ENCODE results near the gene KRTAP10-10. TPM values are rescaled to one million over a fixed set of nuclear protein-coding genes. Genes with fewer than 3 reads are reported as not detected.
"Not testable (repeated sequence)": the region's sequence is repeated elsewhere in the genome, so short reads cannot be mapped to it uniquely, and the experiment has no call there.

The KRTAP10-10 gene
- polyA plus RNA-seq, 1 donor (not counting 4 experiments of a cell fraction or from before 2014, with no cell fraction given), result not detected

GRCh38 chr21:44609193-44609592 lies 28.0 kb upstream of the KRTAP10-10 start:
- no peak overlapping the region for H3K9ac ChIP-seq (ENCODE audit: control insufficient read depth, extremely low read depth, insufficient read depth, low read length)
- DNase-seq (ENCODE audit: low read depth, low spot score) (no peak), FAIRE-seq (no peak)
- no peaks in the 10 kb centered on the region for H3K27me3 ChIP-seq (ENCODE audit: control insufficient read depth, extremely low read depth, insufficient read depth, low read length)
- H2AFZ ChIP-seq (ENCODE audit: control insufficient read depth, low read length), result no peak overlapping the region
- no peaks in the 10 kb centered on the region for H3K4me1 ChIP-seq (ENCODE audit: control insufficient read depth, extremely low read depth, insufficient read depth, low read length)
- dilution Hi-C loops (cut with MboI; ENCODE audit: extremely low pct_ligation_motif_present, low sequenced_read_pairs), result no loop called here
- H3K9me3 ChIP-seq (ENCODE audit: control insufficient read depth, low read depth, low read length), result peaks cover 7% of the 10 kb centered on the region
- TF ChIP-seq EZH2 (IDR thresholded peaks at IDR 0.05; ENCODE audit: low read length), result no peak
- TF ChIP-seq, protein P1, sequence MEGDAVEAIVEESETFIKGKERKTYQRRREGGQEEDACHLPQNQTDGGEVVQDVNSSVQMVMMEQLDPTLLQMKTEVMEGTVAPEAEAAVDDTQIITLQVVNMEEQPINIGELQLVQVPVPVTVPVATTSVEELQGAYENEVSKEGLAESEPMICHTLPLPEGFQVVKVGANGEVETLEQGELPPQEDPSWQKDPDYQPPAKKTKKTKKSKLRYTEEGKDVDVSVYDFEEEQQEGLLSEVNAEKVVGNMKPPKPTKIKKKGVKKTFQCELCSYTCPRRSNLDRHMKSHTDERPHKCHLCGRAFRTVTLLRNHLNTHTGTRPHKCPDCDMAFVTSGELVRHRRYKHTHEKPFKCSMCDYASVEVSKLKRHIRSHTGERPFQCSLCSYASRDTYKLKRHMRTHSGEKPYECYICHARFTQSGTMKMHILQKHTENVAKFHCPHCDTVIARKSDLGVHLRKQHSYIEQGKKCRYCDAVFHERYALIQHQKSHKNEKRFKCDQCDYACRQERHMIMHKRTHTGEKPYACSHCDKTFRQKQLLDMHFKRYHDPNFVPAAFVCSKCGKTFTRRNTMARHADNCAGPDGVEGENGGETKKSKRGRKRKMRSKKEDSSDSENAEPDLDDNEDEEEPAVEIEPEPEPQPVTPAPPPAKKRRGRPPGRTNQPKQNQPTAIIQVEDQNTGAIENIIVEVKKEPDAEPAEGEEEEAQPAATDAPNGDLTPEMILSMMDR (optimal IDR thresholded peaks at IDR 0.05 in 1 of 3, IDR thresholded peaks at IDR 0.05 in 1 of 3, conservative IDR thresholded peaks at IDR 0.05 in 1 of 3; ENCODE audit: extremely low read depth in 1 of 3, insufficient read depth in 2 of 3, low read length in 3 of 3), result no peak
- no peaks in the 10 kb centered on the region for H3K9me1 ChIP-seq (ENCODE audit: control insufficient read depth, extremely low read depth, insufficient read depth, low read length)
- no peak overlapping the region for H3K27ac ChIP-seq (ENCODE audit: control insufficient read depth, insufficient read depth, low read length)
- H3K36me3 ChIP-seq (ENCODE audit: control insufficient read depth in 2 of 2, extremely low read depth in 1 of 2, insufficient read depth in 2 of 2, low read length in 2 of 2), result no peaks in the 10 kb centered on the region
- no peak overlapping the region for H3K4me3 ChIP-seq (ENCODE audit: control insufficient read depth in 2 of 3, extremely low read depth in 1 of 3, insufficient read depth in 2 of 3, low read depth in 1 of 3, low read length in 3 of 3)
- no peaks in the 10 kb centered on the region for H3K79me2 ChIP-seq (ENCODE audit: control insufficient read depth, insufficient read depth, low read length)
- no peak overlapping the region for H3K4me2 ChIP-seq (ENCODE audit: control insufficient read depth, extremely low read depth, insufficient read depth, low read depth, low read length)
- H4K20me1 ChIP-seq (ENCODE audit: control insufficient read depth, extremely low read depth, insufficient read depth, low read length), result no peaks in the 10 kb centered on the region

GRCh38 chr21:44610157-44610843 lies 26.9 kb upstream of the KRTAP10-10 start:
- H3K9me1 ChIP-seq (ENCODE audit: control insufficient read depth, extremely low read depth, insufficient read depth, low read length); H3K9ac ChIP-seq (ENCODE audit: control insufficient read depth, extremely low read depth, insufficient read depth, low read length); H3K4me2 ChIP-seq (ENCODE audit: control insufficient read depth, extremely low read depth, insufficient read depth, low read depth, low read length); H2AFZ ChIP-seq (ENCODE audit: control insufficient read depth, low read length); H3K27ac ChIP-seq (ENCODE audit: control insufficient read depth, insufficient read depth, low read length); H3K4me3 ChIP-seq (ENCODE audit: control insufficient read depth in 2 of 3, extremely low read depth in 1 of 3, insufficient read depth in 2 of 3, low read depth in 1 of 3, low read length in 3 of 3); DNase-seq (ENCODE audit: low read depth, low spot score); H4K20me1 ChIP-seq (ENCODE audit: control insufficient read depth, extremely low read depth, insufficient read depth, low read length); FAIRE-seq; dilution Hi-C loops (cut with MboI; ENCODE audit: extremely low pct_ligation_motif_present, low sequenced_read_pairs); H3K9me3 ChIP-seq (ENCODE audit: control insufficient read depth, low read depth, low read length); H3K4me1 ChIP-seq (ENCODE audit: control insufficient read depth, extremely low read depth, insufficient read depth, low read length); H3K79me2 ChIP-seq (ENCODE audit: control insufficient read depth, insufficient read depth, low read length); H3K36me3 ChIP-seq (ENCODE audit: control insufficient read depth in 2 of 2, extremely low read depth in 1 of 2, insufficient read depth in 2 of 2, low read length in 2 of 2); H3K27me3 ChIP-seq (ENCODE audit: control insufficient read depth, extremely low read depth, insufficient read depth, low read length): not testable (repeated sequence)

- dilution Hi-C loops (cut with MboI; ENCODE audit: extremely low pct_ligation_motif_present, low sequenced_read_pairs), result no loop called here
- Histone ChIP-seq H3K79me2 (ENCODE audit: control insufficient read depth, insufficient read depth, low read length) (no peaks in the 10 kb centered on the region), H3K4me1 (ENCODE audit: control insufficient read depth, extremely low read depth, insufficient read depth, low read length) (peaks cover 4% of the 10 kb centered on the region), H2AFZ (ENCODE audit: control insufficient read depth, low read length) (no peak overlapping the region), H3K27ac (ENCODE audit: control insufficient read depth, insufficient read depth, low read length) (no peak overlapping the region), H4K20me1 (ENCODE audit: control insufficient read depth, extremely low read depth, insufficient read depth, low read length) (no peaks in the 10 kb centered on the region), H3K27me3 (ENCODE audit: control insufficient read depth, extremely low read depth, insufficient read depth, low read length) (peaks cover 15% of the 10 kb centered on the region), H3K36me3 (ENCODE audit: control insufficient read depth in 2 of 2, extremely low read depth in 1 of 2, insufficient read depth in 2 of 2, low read length in 2 of 2) (no peaks in the 10 kb centered on the region), H3K4me2 (ENCODE audit: control insufficient read depth, extremely low read depth, insufficient read depth, low read depth, low read length) (no peak overlapping the region), H3K9me3 (ENCODE audit: control insufficient read depth, low read depth, low read length) (peaks cover 7% of the 10 kb centered on the region), H3K9me1 (ENCODE audit: control insufficient read depth, extremely low read depth, insufficient read depth, low read length) (no peaks in the 10 kb centered on the region), H3K9ac (ENCODE audit: control insufficient read depth, extremely low read depth, insufficient read depth, low read length) (no peak overlapping the region), H3K4me3 (ENCODE audit: control insufficient read depth in 2 of 3, extremely low read depth in 1 of 3, insufficient read depth in 2 of 3, low read depth in 1 of 3, low read length in 3 of 3) (no peak overlapping the region)
- DNase-seq (ENCODE audit: low read depth, low spot score) (no peak), FAIRE-seq (no peak)
- TF ChIP-seq, protein P1 (optimal IDR thresholded peaks at IDR 0.05 in 1 of 3, IDR thresholded peaks at IDR 0.05 in 1 of 3, conservative IDR thresholded peaks at IDR 0.05 in 1 of 3; ENCODE audit: extremely low read depth in 1 of 3, insufficient read depth in 2 of 3, low read length in 3 of 3), result no peak
- TF ChIP-seq EZH2 (IDR thresholded peaks at IDR 0.05; ENCODE audit: low read length), result no peak
Observed at GRCh38 chr21:44611551-44611950, 25.6 kb upstream of the KRTAP10-10 start.

All from keratinocyte (primary cell).